GM12878 (cell line): ENCODE measurements around the gene SPSB3. TPM values are rescaled to one million over a fixed set of nuclear protein-coding genes. Genes with fewer than 3 reads are reported as not detected.

ENCODE experiments used
- ATAC-seq: fragments of 200-7000 bp; cut with Tn5 transposase; 3 replicates; pipeline ENCODE4 v1.9.1; 2020; ENCODE audit warnings: mild to moderate bottlenecking, moderate library complexity
- BruUV-seq: library from RNA; stranded (reverse); fragments of 400-500 nt; replicated peaks from 2 replicates; lab custom pipeline; 2021; lab: Mats Ljungman, UMichigan
- CTCF ChIA-PET: fragments of 300-600 bp; sonication (Branson Sonifier 250); formaldehyde crosslinking; extraction: SDS; loops from one replicate; lab custom pipeline; 2021; ENCODE audit warnings: inconsistent platforms; lab: Yijun Ruan, JAX
- POLR2A ChIA-PET: fragments of 350-600 bp; formaldehyde crosslinking; extraction: SDS; loops from one replicate; lab custom pipeline; 2021; ENCODE audit warnings: inconsistent platforms; lab: Charles Lee
- RAD21 ChIA-PET: fragments of 300-600 bp; sonication (Branson Sonifier 250); formaldehyde crosslinking; loops from one replicate; lab custom pipeline; 2023; ENCODE audit warnings: antibody characterized with exemption; ENCODE audit not compliant: unreplicated experiment; lab: Charles Lee
- SMC1A ChIA-PET: fragments of 300-600 bp; sonication (Branson Sonifier 250); formaldehyde crosslinking; loops from one replicate; lab custom pipeline; 2023; ENCODE audit not compliant: unreplicated experiment, uncharacterized antibody; lab: Charles Lee
- DNase-seq: peaks from one replicate; pipeline ENCODE4 v3.0.0-alpha.2; 2011; ENCODE audit warnings: low read depth, low spot score
- FAIRE-seq: peaks from 3 replicates; lab custom pipeline; 2011; peaks lifted over from hg19 to GRCh38; lab: Jason Lieb, UNC
- H2AFZ ChIP-seq: 2 replicates; pipeline ENCODE4 v1.6.0; 2011; ENCODE audit warnings: low read depth, low read length, control low read depth; ENCODE audit not compliant: control insufficient read depth
- H3K27ac ChIP-seq: 2 replicates; pipeline ENCODE4 v1.5.1; 2011; ENCODE audit warnings: control low read depth; ENCODE audit not compliant: control insufficient read depth, insufficient read depth
- H3K27me3 ChIP-seq, 2 experiments: replicated peaks in 1 of 2; 2 replicates each; pipeline versions ENCODE4 v1.6.0 to v1.6.1; 2011; ENCODE audit warnings: low read length in 1 of 2; ENCODE audit not compliant: control insufficient read depth in 2 of 2, insufficient read depth in 2 of 2
- H3K36me3 ChIP-seq, 2 experiments: 2 replicates each; pipeline ENCODE4 v1.5.1; 2011; ENCODE audit warnings: low read length in 1 of 2; ENCODE audit not compliant: control insufficient read depth in 2 of 2, insufficient read depth in 2 of 2
- H3K4me1 ChIP-seq: 2 replicates; pipeline ENCODE4 v1.6.1; 2011; ENCODE audit warnings: mild to moderate bottlenecking, low read length, moderate library complexity, mixed read lengths; ENCODE audit not compliant: control insufficient read depth, insufficient read depth
- H3K4me2 ChIP-seq: 2 replicates; pipeline ENCODE4 v1.6.0; 2011; ENCODE audit warnings: control low read depth; ENCODE audit not compliant: control insufficient read depth, insufficient read depth
- H3K4me3 ChIP-seq: fragments of 200-600 bp; sonication (generic); 2 replicates; pipeline ENCODE4 v1.5.1; 2016
- H3K79me2 ChIP-seq: 2 replicates; pipeline ENCODE4 v1.6.0; 2011; ENCODE audit warnings: low read length; ENCODE audit not compliant: control insufficient read depth, insufficient read depth
- H3K9ac ChIP-seq: 2 replicates; pipeline ENCODE4 v1.8.0; 2011; ENCODE audit warnings: low read length, control low read depth, mixed read lengths; ENCODE audit not compliant: control insufficient read depth, insufficient read depth
- H3K9me3 ChIP-seq: replicated peaks from 3 replicates; pipeline ENCODE4 v1.5.1; 2011; ENCODE audit warnings: mild to moderate bottlenecking, low read length; ENCODE audit not compliant: control insufficient read depth, insufficient read depth
- H4K20me1 ChIP-seq: 2 replicates; pipeline ENCODE4 v1.6.0; 2011; ENCODE audit not compliant: control insufficient read depth, insufficient read depth
- ATF7 ChIP-seq: fragments of 450-650 bp; IDR thresholded peaks from 2 replicates; pipeline ENCODE4 v1.6.1; 2016; ENCODE audit warnings: low read depth, mild to moderate bottlenecking
- CBX5 ChIP-seq: sonication (generic); IDR thresholded peaks from 2 replicates; pipeline ENCODE4 v1.6.1; 2016; ENCODE audit warnings: low read depth, moderate library complexity, mild to moderate bottlenecking, inconsistent platforms
- GATAD2B ChIP-seq: fragments of 450-650 bp; conservative IDR thresholded peaks from 2 replicates; pipeline ENCODE4 v1.6.1; 2017; ENCODE audit warnings: low read depth, mild to moderate bottlenecking, moderate library complexity
- KLF5 ChIP-seq: fragments of 450-650 bp; IDR thresholded peaks from 2 replicates; pipeline ENCODE4 v1.6.1; 2014; ENCODE audit warnings: mild to moderate bottlenecking; ENCODE audit not compliant: partially characterized antibody
- MEF2B ChIP-seq: fragments of 450-650 bp; IDR thresholded peaks from 2 replicates; pipeline ENCODE4 v1.6.1; 2018; ENCODE audit warnings: mild to moderate bottlenecking, moderate library complexity; ENCODE audit not compliant: partially characterized antibody, poor library complexity, severe bottlenecking
- MYB ChIP-seq: fragments of 150-350 bp; IDR thresholded peaks from 2 replicates; pipeline ENCODE4 v1.6.1; 2014; ENCODE audit warnings: mild to moderate bottlenecking, low read depth, low read length, borderline replicate concordance
- NR2F1 ChIP-seq: fragments of 450-650 bp; conservative IDR thresholded peaks from 2 replicates; pipeline ENCODE4 v1.6.1; 2017; ENCODE audit warnings: mild to moderate bottlenecking
- PAX5 ChIP-seq: IDR thresholded peaks from 2 replicates; pipeline ENCODE4 v1.6.1; 2011; ENCODE audit warnings: low read depth, low read length, borderline replicate concordance
- PML ChIP-seq: IDR thresholded peaks from 2 replicates; pipeline ENCODE4 v1.6.1; 2012; ENCODE audit warnings: low read length, inconsistent platforms
- RB1 ChIP-seq: fragments of 450-650 bp; formaldehyde crosslinking; IDR thresholded peaks from 2 replicates; pipeline ENCODE4 v1.6.1; 2017; ENCODE audit warnings: mild to moderate bottlenecking, borderline replicate concordance
- RBBP5 ChIP-seq: fragments of 200-600 bp; sonication (generic); conservative IDR thresholded peaks from 2 replicates; pipeline ENCODE4 v1.6.1; 2016
- SMC3 ChIP-seq: IDR thresholded peaks from 2 replicates; pipeline ENCODE4 v1.6.1; 2011; ENCODE audit warnings: low read length, improper control_type of control experiment, borderline replicate concordance
- SREBF1 ChIP-seq: IDR thresholded peaks from 2 replicates; pipeline ENCODE4 v1.6.1; 2012; ENCODE audit warnings: mild to moderate bottlenecking, low read length
- YY1 ChIP-seq: IDR thresholded peaks from 2 replicates; pipeline ENCODE4 v1.6.1; 2011; ENCODE audit warnings: low read depth, mild to moderate bottlenecking, low read length
- WGBS: methylation state at CpG from one replicate; pipeline ENCODE4 v1.1.6; 2016; ENCODE audit warnings: low lambda C conversion rate; ENCODE audit not compliant: insufficient replicate concordance, insufficient coverage; ENCODE audit errors: missing lambda C conversion rate; 5-methylcytosine and 5-hydroxymethylcytosine counted together
- in situ Hi-C: fragments of 300-500 bp; cut with MboI; formaldehyde crosslinking; loops from 9 replicates; pipeline ENCODE4 v1.14.3; 2018; ENCODE audit warnings: mixed read lengths
- intact Hi-C: fragments of 100-400 bp; cut with micrococcal nuclease; formaldehyde crosslinking; loops from one replicate; pipeline ENCODE4 v1.14.2; 2022; ENCODE audit not compliant: unreplicated experiment
- polyA plus RNA-seq, 11 experiments: library from polyadenylated mRNA; depleted of rRNA in 4 of 11; unstranded in 6 of 11; stranded (reverse) in 5 of 11; fragments of >200 nt; fragmentation: Nextera tagmentation in 4 of 11; fragmentation: Illumina TruSeq in 1 of 11; extraction: Ambion mirVana in 4 of 11; extraction: Trizol in 1 of 11; gene quantifications; 1 replicate in 1 of 11; 2 replicates in 10 of 11; pipeline versions ENCODE4 v1.2.1 to v1.2.3, GENCODE V29; 2011 to 2016; ENCODE audit warnings: inconsistent platforms in 2 of 11, missing spikeins in 2 of 11, low read depth in 1 of 11
- total RNA-seq, 4 experiments: library from RNA; depleted of rRNA in 3 of 4; stranded (reverse); fragments of >200 nt in 3 of 4; fragmentation: Illumina TruSeq in 1 of 4; extraction: Trizol in 1 of 4; gene quantifications; 2 replicates each; pipeline versions ENCODE4 v1.2.1 to v1.2.3, GENCODE V29; 2013 to 2021
- TF ChIP-seq, protein P1 (sequence below): fragments of 450-650 bp; IDR thresholded peaks from 2 replicates; pipeline ENCODE4 v1.6.1; 2017; ENCODE audit warnings: mild to moderate bottlenecking, low read depth, inconsistent platforms; ENCODE audit not compliant: poor library complexity, severe bottlenecking
- TF ChIP-seq, protein P2 (sequence below): IDR thresholded peaks from 2 replicates; pipeline ENCODE4 v1.6.1; 2011; ENCODE audit warnings: borderline replicate concordance, low read depth, mild to moderate bottlenecking, moderate library complexity, mixed read lengths, low read length; ENCODE audit not compliant: insufficient read depth; ENCODE audit errors: extremely low read length
- TF ChIP-seq, protein P3 (sequence below): fragments of 450-650 bp; IDR thresholded peaks from 2 replicates; pipeline ENCODE4 v1.6.1; 2014; ENCODE audit warnings: mild to moderate bottlenecking
- TF ChIP-seq, protein P4 (sequence below): IDR thresholded peaks from 2 replicates; pipeline ENCODE4 v1.6.1; 2012; ENCODE audit warnings: low read depth, low read length, improper control_type of control experiment
- TF ChIP-seq, protein P5 (sequence below): fragments of 450-650 bp; IDR thresholded peaks from 2 replicates; pipeline ENCODE4 v1.6.1; 2017; ENCODE audit warnings: borderline replicate concordance

The SPSB3 gene
- total and polyA plus RNA-seq, 10 of the 15 experiments (the other 5 are each of a cell fraction or from before 2014, with no cell fraction given): 0.31 to 26.9 (median 14.0) TPM

DNA sequence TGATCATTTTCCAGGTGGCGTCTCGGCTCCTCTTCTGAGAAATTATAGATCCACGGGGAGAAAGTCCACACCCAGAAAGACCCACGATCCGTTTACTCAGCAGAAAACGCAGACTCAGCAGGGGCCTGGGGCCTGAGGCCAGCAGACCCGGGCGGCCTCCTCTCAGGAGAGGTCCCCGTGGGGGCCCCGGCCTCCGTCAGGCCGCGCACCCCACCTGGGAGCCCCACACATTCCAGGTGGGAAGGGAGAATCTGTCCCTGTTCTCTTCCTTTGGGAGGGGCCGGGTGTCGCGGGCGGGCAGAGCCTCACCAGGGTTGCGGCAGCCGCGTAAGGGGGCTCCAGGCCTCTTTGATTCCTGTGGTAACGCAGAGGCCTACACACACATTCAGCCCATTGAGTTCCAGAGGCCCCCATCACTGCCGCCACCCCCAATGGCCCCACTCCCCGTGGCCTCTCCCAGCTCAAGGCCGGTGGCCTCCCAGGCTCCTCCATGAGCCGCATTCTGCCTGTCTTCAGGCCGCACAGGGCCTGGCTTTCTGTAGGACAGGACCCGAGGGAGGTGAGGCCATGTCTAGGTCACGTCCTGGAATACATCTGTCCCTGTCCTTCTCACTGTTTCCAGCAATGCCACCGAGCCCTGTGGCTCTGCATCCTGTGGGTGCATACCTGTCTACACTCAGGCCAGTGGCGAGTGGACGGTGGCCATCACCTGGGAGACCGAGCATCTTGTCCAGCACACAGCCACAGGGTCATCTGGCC, 12.7 kb upstream of the SPSB3 start:
- no peak overlapping the region for H3K4me3 ChIP-seq
- CTCF ChIA-PET: no interaction called here
- TF ChIP-seq GATAD2B (no peak), CBX5 (no peak), PAX5 (no peak), KLF5 (no peak), RBBP5 (no peak), RB1 (no peak), SMC3 (no peak), PML (no peak), YY1 (no peak), ATF7 (no peak), NR2F1 (no peak), SREBF1 (no peak), MYB (no peak), MEF2B (no peak)
- TF ChIP-seq, protein P1, sequence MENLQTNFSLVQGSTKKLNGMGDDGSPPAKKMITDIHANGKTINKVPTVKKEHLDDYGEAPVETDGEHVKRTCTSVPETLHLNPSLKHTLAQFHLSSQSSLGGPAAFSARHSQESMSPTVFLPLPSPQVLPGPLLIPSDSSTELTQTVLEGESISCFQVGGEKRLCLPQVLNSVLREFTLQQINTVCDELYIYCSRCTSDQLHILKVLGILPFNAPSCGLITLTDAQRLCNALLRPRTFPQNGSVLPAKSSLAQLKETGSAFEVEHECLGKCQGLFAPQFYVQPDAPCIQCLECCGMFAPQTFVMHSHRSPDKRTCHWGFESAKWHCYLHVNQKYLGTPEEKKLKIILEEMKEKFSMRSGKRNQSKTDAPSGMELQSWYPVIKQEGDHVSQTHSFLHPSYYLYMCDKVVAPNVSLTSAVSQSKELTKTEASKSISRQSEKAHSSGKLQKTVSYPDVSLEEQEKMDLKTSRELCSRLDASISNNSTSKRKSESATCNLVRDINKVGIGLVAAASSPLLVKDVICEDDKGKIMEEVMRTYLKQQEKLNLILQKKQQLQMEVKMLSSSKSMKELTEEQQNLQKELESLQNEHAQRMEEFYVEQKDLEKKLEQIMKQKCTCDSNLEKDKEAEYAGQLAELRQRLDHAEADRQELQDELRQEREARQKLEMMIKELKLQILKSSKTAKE: no peak
- TF ChIP-seq, protein P2, sequence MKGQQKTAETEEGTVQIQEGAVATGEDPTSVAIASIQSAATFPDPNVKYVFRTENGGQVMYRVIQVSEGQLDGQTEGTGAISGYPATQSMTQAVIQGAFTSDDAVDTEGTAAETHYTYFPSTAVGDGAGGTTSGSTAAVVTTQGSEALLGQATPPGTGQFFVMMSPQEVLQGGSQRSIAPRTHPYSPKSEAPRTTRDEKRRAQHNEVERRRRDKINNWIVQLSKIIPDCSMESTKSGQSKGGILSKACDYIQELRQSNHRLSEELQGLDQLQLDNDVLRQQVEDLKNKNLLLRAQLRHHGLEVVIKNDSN: no peak
- TF ChIP-seq, protein P3, sequence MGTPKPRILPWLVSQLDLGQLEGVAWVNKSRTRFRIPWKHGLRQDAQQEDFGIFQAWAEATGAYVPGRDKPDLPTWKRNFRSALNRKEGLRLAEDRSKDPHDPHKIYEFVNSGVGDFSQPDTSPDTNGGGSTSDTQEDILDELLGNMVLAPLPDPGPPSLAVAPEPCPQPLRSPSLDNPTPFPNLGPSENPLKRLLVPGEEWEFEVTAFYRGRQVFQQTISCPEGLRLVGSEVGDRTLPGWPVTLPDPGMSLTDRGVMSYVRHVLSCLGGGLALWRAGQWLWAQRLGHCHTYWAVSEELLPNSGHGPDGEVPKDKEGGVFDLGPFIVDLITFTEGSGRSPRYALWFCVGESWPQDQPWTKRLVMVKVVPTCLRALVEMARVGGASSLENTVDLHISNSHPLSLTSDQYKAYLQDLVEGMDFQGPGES: no peak
- TF ChIP-seq, protein P4, sequence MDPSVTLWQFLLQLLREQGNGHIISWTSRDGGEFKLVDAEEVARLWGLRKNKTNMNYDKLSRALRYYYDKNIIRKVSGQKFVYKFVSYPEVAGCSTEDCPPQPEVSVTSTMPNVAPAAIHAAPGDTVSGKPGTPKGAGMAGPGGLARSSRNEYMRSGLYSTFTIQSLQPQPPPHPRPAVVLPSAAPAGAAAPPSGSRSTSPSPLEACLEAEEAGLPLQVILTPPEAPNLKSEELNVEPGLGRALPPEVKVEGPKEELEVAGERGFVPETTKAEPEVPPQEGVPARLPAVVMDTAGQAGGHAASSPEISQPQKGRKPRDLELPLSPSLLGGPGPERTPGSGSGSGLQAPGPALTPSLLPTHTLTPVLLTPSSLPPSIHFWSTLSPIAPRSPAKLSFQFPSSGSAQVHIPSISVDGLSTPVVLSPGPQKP: no peak
- TF ChIP-seq, protein P5, sequence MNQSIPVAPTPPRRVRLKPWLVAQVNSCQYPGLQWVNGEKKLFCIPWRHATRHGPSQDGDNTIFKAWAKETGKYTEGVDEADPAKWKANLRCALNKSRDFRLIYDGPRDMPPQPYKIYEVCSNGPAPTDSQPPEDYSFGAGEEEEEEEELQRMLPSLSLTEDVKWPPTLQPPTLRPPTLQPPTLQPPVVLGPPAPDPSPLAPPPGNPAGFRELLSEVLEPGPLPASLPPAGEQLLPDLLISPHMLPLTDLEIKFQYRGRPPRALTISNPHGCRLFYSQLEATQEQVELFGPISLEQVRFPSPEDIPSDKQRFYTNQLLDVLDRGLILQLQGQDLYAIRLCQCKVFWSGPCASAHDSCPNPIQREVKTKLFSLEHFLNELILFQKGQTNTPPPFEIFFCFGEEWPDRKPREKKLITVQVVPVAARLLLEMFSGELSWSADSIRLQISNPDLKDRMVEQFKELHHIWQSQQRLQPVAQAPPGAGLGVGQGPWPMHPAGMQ: no peak

More for the DNA sequence above, 12.7 kb upstream of the SPSB3 start:
- Histone ChIP-seq H3K27ac (no peak overlapping the region), H3K79me2 (no peaks in the 10 kb centered on the region), H2AFZ (no peak overlapping the region), H3K27me3 (no peaks in the 10 kb centered on the region), H3K36me3 (peaks cover 0 to 7% of the 10 kb centered on the region in 2 experiments; a peak in 2 of 4 replicates), H3K9me3 (peaks cover 2% of the 10 kb centered on the region; the same call in 1 of the 3 replicates), H3K4me2 (no peak overlapping the region), H3K4me1 (no peaks in the 10 kb centered on the region), H3K9ac (no peak overlapping the region), H4K20me1 (no peaks in the 10 kb centered on the region)
- intact Hi-C loops: no loop called here
- 87% methylated on average over 27 of the region's 32 CpGs for WGBS
- DNase-seq (no peak), FAIRE-seq (no peak), ATAC-seq (no peak)
- no TSS peak for BruUV-seq
- SMC1A ChIA-PET: no interaction called here
- RAD21 ChIA-PET: no interaction called here
- in situ Hi-C loops: no loop called here
- POLR2A ChIA-PET: no interaction called here
